Thymus (tissue), 11 donors: ENCODE measurements around the gene PCSK4. TPM values are rescaled to one million over a fixed set of nuclear protein-coding genes. Genes with fewer than 3 reads are reported as not detected.
"Not testable (repeated sequence)": the region's sequence is repeated elsewhere in the genome, so short reads cannot be mapped to it uniquely, and the experiment has no call there.

Source experiments
- DNase-seq, 9 donors: peaks; one replicate each; pipeline ENCODE4 v3.0.0-alpha.2; 2013; ENCODE audit warnings: low spot score in 9 of 9, low read depth in 6 of 9, missing footprints in 1 of 9
- H3K27ac ChIP-seq, 2 donors: one replicate each; pipeline ENCODE4 v1.5.1; 2013; ENCODE audit warnings: control low read depth in 1 of 2, low read depth in 1 of 2, low read length in 1 of 2, mild to moderate bottlenecking in 1 of 2, moderate library complexity in 1 of 2
- H3K27me3 ChIP-seq, 2 donors: one replicate each; pipeline ENCODE4 v1.5.1; 2013; ENCODE audit warnings: low read length in 1 of 2; ENCODE audit not compliant: control insufficient read depth in 2 of 2, insufficient read depth in 1 of 2
- H3K36me3 ChIP-seq, 2 donors: one replicate each; pipeline ENCODE4 v1.5.1; 2013; ENCODE audit warnings: low read length in 1 of 2, mild to moderate bottlenecking in 1 of 2, moderate library complexity in 1 of 2; ENCODE audit not compliant: control insufficient read depth in 2 of 2, insufficient read depth in 2 of 2
- H3K4me1 ChIP-seq, 2 donors: one replicate each; pipeline ENCODE4 v1.5.1; 2013; ENCODE audit warnings: low read length in 2 of 2; ENCODE audit not compliant: control insufficient read depth in 2 of 2, insufficient read depth in 2 of 2
- H3K4me3 ChIP-seq, 2 donors: one replicate each; pipeline ENCODE4 v1.5.1; 2013; ENCODE audit warnings: low read length in 2 of 2, control low read depth in 1 of 2, mild to moderate bottlenecking in 1 of 2
- H3K9me3 ChIP-seq, 2 donors: one replicate each; pipeline ENCODE4 v1.5.1; 2013; ENCODE audit warnings: low read length in 1 of 2, mild to moderate bottlenecking in 1 of 2; ENCODE audit not compliant: control insufficient read depth in 2 of 2, insufficient read depth in 1 of 2
- WGBS: extraction: QIAGEN DNeasy Blood & Tissue Kit; methylation state at CpG from one replicate; pipeline ENCODE4 v1.1.7; 2013; 5-methylcytosine and 5-hydroxymethylcytosine counted together
- polyA plus RNA-seq: library from polyadenylated mRNA; stranded (reverse); fragments of 200-250 nt; gene quantifications from one replicate; pipeline ENCODE4 v1.2.3, GENCODE V29; 2013
- total RNA-seq: library from RNA; stranded (reverse); fragments of 120-200 nt; gene quantifications from one replicate; pipeline ENCODE4 v1.2.4, GENCODE V29; 2013
- donor health status: healthy.

PCSK4 gene
- total and polyA plus RNA-seq, 2 donors = 4.9 to 11.5 TPM

DNA sequence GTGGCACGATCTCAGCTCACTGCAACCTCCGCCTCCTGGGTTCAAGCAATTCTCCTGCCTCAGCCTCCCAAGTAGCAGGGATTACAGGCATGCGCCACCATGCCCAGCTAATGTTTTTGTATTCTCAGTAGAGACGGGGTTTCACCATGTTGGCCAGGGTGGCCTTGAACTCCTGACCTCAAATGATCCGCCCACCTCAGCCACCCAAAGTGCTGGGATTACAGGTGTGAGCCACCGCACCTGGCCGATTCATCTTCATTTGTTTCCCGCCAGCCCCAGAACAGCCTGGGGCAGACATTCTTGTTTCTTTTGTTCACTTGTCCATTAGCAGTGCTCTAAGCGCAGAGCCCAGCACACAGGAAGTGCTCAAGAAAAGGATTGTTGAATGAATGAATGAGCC lies 13.1 kb downstream of the PCSK4 start:
- peaks cover 16 to 24% of the 10 kb centered on the region in 2 donors for H3K36me3 ChIP-seq
- DNase-seq, H3K27ac ChIP-seq, H3K9me3 ChIP-seq, H3K4me3 ChIP-seq: not testable (repeated sequence)
- 97% methylated on average over 9 of the region's 9 CpGs for WGBS
- H3K27me3 ChIP-seq = peaks cover 14 to 19% of the 10 kb centered on the region in 2 donors
- H3K4me1 ChIP-seq = peaks cover 8 to 16% of the 10 kb centered on the region in 2 donors

GRCh38 chr19:1475751-1476437 lies 14.3 kb downstream of the PCSK4 start:
- no peak for DNase-seq
- Histone ChIP-seq H3K4me1 (peaks cover 11 to 24% of the 10 kb centered on the region in 2 donors), H3K9me3 (peaks cover 0 to 5% of the 10 kb centered on the region in 2 donors), H3K4me3 (no peak overlapping the region), H3K27me3 (peaks cover 25 to 30% of the 10 kb centered on the region in 2 donors), H3K27ac (no peak overlapping the region), H3K36me3 (peaks cover 16 to 24% of the 10 kb centered on the region in 2 donors)
- 98% methylated on average over 31 of the region's 31 CpGs for WGBS

GRCh38 chr19:1474765-1475351 lies 15.3 kb downstream of the PCSK4 start:
- peaks cover 17 to 33% of the 10 kb centered on the region in 2 donors for H3K4me1 ChIP-seq
- WGBS = 97% methylated on average over 26 of the region's 26 CpGs

DNA sequence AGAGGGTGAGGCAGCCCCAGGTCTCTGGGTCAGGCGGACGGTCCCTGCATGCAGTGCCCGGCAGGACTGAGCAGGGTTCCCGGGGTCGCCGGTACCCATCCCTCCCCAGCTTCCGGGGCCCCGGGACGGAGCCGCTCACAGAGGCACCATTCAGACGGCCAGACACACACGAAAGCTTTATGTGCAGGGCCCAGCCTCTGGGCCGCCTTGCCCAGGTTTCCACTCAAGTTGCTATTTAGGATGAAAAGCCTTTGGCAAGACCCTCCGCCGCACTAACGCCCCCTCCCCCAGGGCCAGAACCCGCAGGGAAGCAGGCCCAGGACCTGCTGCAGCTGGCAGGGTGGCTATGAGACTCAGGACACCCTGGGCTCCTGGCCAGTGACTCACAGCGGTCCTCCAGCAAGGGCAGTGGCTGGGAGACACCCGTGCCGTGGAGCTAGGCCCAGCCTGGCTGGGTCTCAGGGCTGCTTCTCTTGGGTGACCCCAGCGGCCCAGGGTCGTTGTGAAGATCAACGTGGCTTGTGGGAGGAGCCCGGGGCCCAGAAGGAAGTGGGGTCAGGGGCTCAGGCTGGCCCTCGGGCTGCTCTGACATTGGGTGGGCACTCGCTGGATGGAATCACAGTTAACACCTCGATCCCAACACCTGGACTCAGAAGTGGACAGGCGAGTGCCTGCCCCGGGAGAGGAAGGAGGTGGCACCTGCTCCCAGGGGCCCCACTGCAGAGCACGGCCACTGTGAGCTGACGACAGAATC lies 16.0 kb downstream of the PCSK4 start:
- peaks cover 16 to 24% of the 10 kb centered on the region in 2 donors for H3K36me3 ChIP-seq
- peaks cover 0 to 9% of the 10 kb centered on the region in 2 donors for H3K9me3 ChIP-seq
- DNase-seq = no peak
- H3K4me1 ChIP-seq = peaks cover 24 to 30% of the 10 kb centered on the region in 2 donors
- no peak overlapping the region for H3K27ac ChIP-seq
- no peak overlapping the region for H3K4me3 ChIP-seq
- 94% methylated on average over 31 of the region's 31 CpGs for WGBS
- H3K27me3 ChIP-seq = peaks cover 42 to 45% of the 10 kb centered on the region in 2 donors

More at GRCh38 chr19:1474765-1475351, 15.3 kb downstream of the PCSK4 start:
- Histone ChIP-seq H3K27ac (no peak overlapping the region), H3K36me3 (peaks cover 16 to 24% of the 10 kb centered on the region in 2 donors), H3K4me3 (no peak overlapping the region), H3K27me3 (peaks cover 36 to 41% of the 10 kb centered on the region in 2 donors), H3K9me3 (peaks cover 0 to 9% of the 10 kb centered on the region in 2 donors)
- no peak for DNase-seq

DNA sequence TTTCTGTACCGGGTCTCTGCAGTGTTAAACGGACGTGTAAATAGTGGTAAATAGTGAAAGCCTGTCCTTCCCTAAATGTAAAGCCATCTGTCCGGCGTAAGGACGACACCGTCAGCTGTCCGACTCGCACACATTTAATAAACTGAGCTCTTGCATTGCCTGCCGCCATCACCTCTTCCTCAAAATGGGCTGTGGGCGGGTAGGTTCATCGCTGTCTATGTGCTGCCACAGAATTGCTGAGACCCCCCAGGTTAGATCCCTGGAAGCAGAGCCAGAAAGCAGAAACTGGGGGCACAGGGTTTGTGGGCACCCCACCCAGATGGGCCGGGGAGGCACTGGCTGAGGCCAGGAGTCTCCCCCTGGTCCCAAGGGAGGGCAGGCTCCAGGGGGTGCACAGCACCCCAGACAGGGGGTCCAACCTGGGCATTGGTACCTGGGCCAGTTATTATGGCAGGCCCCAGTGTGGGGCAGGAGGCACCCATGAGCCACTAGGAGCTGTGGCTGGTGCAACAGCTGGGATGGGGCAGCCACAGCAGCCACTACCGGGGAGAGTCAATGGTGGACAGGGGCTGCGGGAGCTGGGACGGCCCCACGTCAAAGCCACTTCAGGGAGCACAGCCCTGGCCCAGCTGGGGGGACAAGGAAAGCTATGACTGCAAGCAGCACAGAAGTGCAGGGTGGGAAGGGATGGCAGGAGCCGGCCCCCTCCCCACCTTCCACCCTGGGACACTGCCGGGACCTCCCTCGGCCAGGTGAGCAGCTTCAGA lies 16.9 kb downstream of the PCSK4 start:
- H3K36me3 ChIP-seq = peaks cover 16 to 24% of the 10 kb centered on the region in 2 donors
- WGBS = 90% methylated on average over 20 of the region's 20 CpGs
- no peak overlapping the region for H3K4me3 ChIP-seq
- peaks cover 0 to 9% of the 10 kb centered on the region in 2 donors for H3K9me3 ChIP-seq
- peaks cover 52 to 54% of the 10 kb centered on the region in 2 donors for H3K27me3 ChIP-seq
- no peak for DNase-seq
- H3K27ac ChIP-seq = no peak overlapping the region
- peaks cover 23 to 25% of the 10 kb centered on the region in 2 donors for H3K4me1 ChIP-seq

GRCh38 chr19:1472231-1473084 lies 17.7 kb downstream of the PCSK4 start:
- H3K9me3 ChIP-seq = peaks cover 0 to 9% of the 10 kb centered on the region in 2 donors
- H3K4me1 ChIP-seq = peaks cover 18 to 20% of the 10 kb centered on the region in 2 donors
- DNase-seq = no peak
- no peak overlapping the region for H3K4me3 ChIP-seq
- peaks cover 60 to 62% of the 10 kb centered on the region in 2 donors for H3K27me3 ChIP-seq
- H3K36me3 ChIP-seq = peaks cover 14 to 24% of the 10 kb centered on the region in 2 donors
- WGBS = 70% methylated on average over 44 of the region's 44 CpGs
- no peak overlapping the region for H3K27ac ChIP-seq

DNA sequence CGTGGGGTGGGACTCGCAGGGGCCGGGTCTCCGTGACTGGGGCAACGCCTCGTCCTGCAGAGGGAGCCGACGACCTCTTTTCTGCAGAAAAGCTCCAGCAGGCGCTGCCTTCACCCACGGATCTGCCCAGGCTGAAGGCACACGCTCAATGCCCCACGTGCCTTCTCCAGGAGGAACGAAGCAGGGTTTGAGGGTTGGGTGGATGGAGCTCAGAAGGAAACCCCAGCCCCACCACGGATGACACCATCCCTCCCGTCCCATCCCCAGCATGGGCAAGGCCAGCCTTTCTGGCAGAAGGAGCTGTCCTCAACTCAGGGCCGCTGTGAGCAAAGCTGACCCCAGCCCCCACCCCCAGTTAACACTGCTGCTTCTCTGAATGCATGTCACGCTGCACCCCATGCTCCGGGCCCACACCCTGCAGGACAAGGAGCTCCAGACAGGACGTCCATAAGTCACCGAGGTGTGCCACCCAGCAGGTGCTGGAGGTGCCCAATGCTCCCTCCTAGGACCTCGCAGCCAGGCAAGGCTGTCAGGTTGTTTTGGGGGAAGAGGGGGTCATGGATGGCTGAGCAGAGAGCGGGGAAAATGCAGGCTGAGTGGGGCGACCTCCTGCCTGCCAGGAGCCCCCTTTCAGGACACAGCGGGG lies 18.5 kb downstream of the PCSK4 start:
- peaks cover 0 to 9% of the 10 kb centered on the region in 2 donors for H3K9me3 ChIP-seq
- no peak overlapping the region for H3K27ac ChIP-seq
- peaks cover 10 to 22% of the 10 kb centered on the region in 2 donors for H3K36me3 ChIP-seq
- peaks cover 68 to 70% of the 10 kb centered on the region in 2 donors for H3K27me3 ChIP-seq
- 27% methylated on average over 24 of the region's 24 CpGs for WGBS
- peaks cover 18 to 20% of the 10 kb centered on the region in 2 donors for H3K4me1 ChIP-seq
- H3K4me3 ChIP-seq = no peak overlapping the region
- DNase-seq = no peak
